ENCODE measurements around the gene RGS14. TPM values are rescaled to one million over a fixed set of nuclear protein-coding genes. Genes with fewer than 3 reads are reported as not detected.
A peak's percentile ranks its signal among the peaks of the same experiment; 100 is the strongest.

Gene RGS14
- 10 to 100 TPM; 10.5 to 15.8 (median 11.8) TPM for polyA plus RNA-seq (ENCODE audit: insufficient read length in 3 of 3)

GRCh38 chr5:177357459-177358351 lies at the start of gene RGS14:
RGS14 (plus strand) TSS chr5:177357924; CDS start chr5:177358025, 101 bp downstream.
- no peak for DNase-seq (ENCODE audit: low read depth in 3 of 3, low spot score in 2 of 3)

- no peak for DNase-seq (ENCODE audit: low read depth in 3 of 3, low spot score in 2 of 3)
Measured at GRCh38 chr5:177308740-177309139, 49.0 kb upstream of the RGS14 start.

- DNase-seq (ENCODE audit: low read depth in 3 of 3, low spot score in 2 of 3) = no peak
Measured at GRCh38 chr5:177309351-177310191, 48.2 kb upstream of the RGS14 start.

- no peak for DNase-seq (ENCODE audit: low read depth in 3 of 3, low spot score in 2 of 3)
Measured at GRCh38 chr5:177310332-177310731, 47.4 kb upstream of the RGS14 start.

- no peak for DNase-seq (ENCODE audit: low read depth in 3 of 3, low spot score in 2 of 3)
Measured at GRCh38 chr5:177310757-177311391, 46.9 kb upstream of the RGS14 start.

GRCh38 chr5:177311392-177311722 lies 46.4 kb upstream of the RGS14 start:
- DNase-seq (ENCODE audit: low read depth in 3 of 3, low spot score in 2 of 3) = no peak

GRCh38 chr5:177311723-177312648 lies 45.7 kb upstream of the RGS14 start, which contains the start of gene MXD3:
MXD3 (minus strand) TSS chr5:177311898; CDS start chr5:177311830, 68 bp downstream.
- peak; percentile 63 to 91 (median 81) for DNase-seq (ENCODE audit: low read depth in 3 of 3, low spot score in 2 of 3)

GRCh38 chr5:177312649-177313181 lies 45.0 kb upstream of the RGS14 start:
- DNase-seq (ENCODE audit: low read depth in 3 of 3, low spot score in 2 of 3) = no peak

GRCh38 chr5:177313561-177314259 lies 44.0 kb upstream of the RGS14 start:
- no peak for DNase-seq (ENCODE audit: low read depth in 3 of 3, low spot score in 2 of 3)

GRCh38 chr5:177314376-177315342 lies 43.1 kb upstream of the RGS14 start:
- DNase-seq (ENCODE audit: low read depth in 3 of 3, low spot score in 2 of 3) = no peak

GRCh38 chr5:177315411-177315810 lies 42.3 kb upstream of the RGS14 start:
- no peak for DNase-seq (ENCODE audit: low read depth in 3 of 3, low spot score in 2 of 3)

GRCh38 chr5:177316005-177316404 lies 41.7 kb upstream of the RGS14 start:
- no peak for DNase-seq (ENCODE audit: low read depth in 3 of 3, low spot score in 2 of 3)

- DNase-seq (ENCODE audit: low read depth in 3 of 3, low spot score in 2 of 3) = peak in 1 of 3 donors; percentile 60
Measured at GRCh38 chr5:177317959-177318377, 39.8 kb upstream of the RGS14 start.

- no peak for DNase-seq (ENCODE audit: low read depth in 3 of 3, low spot score in 2 of 3)
Measured at GRCh38 chr5:177319913-177320588, 37.7 kb upstream of the RGS14 start.

GRCh38 chr5:177320879-177321278 lies 36.8 kb upstream of the RGS14 start:
- no peak for DNase-seq (ENCODE audit: low read depth in 3 of 3, low spot score in 2 of 3)

- no peak for DNase-seq (ENCODE audit: low read depth in 3 of 3, low spot score in 2 of 3)
Measured at GRCh38 chr5:177325868-177326381, 31.8 kb upstream of the RGS14 start.
